C4-2B (cell line): ENCODE data around the gene DGKB.

Source experiments
- ZFX ChIP-seq: fragments of 450-650 bp; IDR thresholded peaks from 2 replicates; pipeline ENCODE4 v1.6.1; 2017
- TF ChIP-seq, protein P1 (sequence below): fragments of 450-650 bp; conservative IDR thresholded peaks from 2 replicates; pipeline ENCODE4 v1.5.1; 2017; ENCODE audit warnings: mild to moderate bottlenecking

DNA sequence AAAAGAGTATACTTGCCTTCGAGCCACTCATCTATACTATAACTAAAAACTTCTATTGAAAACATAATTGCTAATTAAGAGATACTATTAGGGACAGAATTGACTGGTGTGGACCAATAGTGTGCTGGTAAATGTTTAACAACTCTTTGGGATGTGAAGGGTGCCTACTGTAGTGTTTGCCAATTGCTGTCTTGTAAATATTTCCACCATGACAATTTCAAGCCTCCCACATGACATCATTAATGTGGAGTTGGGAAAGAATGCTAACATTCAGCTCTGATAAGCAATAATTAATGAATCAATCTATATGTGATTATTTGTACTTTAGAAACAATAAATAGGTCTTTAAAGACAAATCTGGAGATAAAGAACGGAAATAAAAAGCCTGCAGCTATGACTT, 136.8 kb downstream of the DGKB start:
- TF ChIP-seq, protein P1, sequence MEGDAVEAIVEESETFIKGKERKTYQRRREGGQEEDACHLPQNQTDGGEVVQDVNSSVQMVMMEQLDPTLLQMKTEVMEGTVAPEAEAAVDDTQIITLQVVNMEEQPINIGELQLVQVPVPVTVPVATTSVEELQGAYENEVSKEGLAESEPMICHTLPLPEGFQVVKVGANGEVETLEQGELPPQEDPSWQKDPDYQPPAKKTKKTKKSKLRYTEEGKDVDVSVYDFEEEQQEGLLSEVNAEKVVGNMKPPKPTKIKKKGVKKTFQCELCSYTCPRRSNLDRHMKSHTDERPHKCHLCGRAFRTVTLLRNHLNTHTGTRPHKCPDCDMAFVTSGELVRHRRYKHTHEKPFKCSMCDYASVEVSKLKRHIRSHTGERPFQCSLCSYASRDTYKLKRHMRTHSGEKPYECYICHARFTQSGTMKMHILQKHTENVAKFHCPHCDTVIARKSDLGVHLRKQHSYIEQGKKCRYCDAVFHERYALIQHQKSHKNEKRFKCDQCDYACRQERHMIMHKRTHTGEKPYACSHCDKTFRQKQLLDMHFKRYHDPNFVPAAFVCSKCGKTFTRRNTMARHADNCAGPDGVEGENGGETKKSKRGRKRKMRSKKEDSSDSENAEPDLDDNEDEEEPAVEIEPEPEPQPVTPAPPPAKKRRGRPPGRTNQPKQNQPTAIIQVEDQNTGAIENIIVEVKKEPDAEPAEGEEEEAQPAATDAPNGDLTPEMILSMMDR = no peak
- no peak for TF ChIP-seq ZFX
